Nephron progenitor cell (in vitro differentiated cells): ENCODE data around the gene RGS12.

Experiments used
- DNase-seq: peaks from one replicate; pipeline ENCODE4 v3.0.0; 2021
- H3K27ac Mint-ChIP-seq: 2 replicates; pipeline ENCODE4 v1.8.0; 2021; ENCODE audit warnings: mild to moderate bottlenecking, moderate library complexity, mixed read lengths
- H3K27me3 Mint-ChIP-seq: 2 replicates; pipeline ENCODE4 v1.8.0; 2021; ENCODE audit warnings: mild to moderate bottlenecking, low read depth, mixed read lengths; ENCODE audit not compliant: poor library complexity
- H3K36me3 Mint-ChIP-seq: 2 replicates; pipeline ENCODE4 v1.8.0; 2021; ENCODE audit warnings: low read depth, mixed read lengths
- H3K4me1 Mint-ChIP-seq: 2 replicates; pipeline ENCODE4 v1.8.0; 2021; ENCODE audit warnings: mixed read lengths
- H3K4me3 Mint-ChIP-seq: 2 replicates; pipeline ENCODE4 v1.8.0; 2021; ENCODE audit warnings: mild to moderate bottlenecking, moderate library complexity, mixed read lengths
- H3K9me3 Mint-ChIP-seq: 2 replicates; pipeline ENCODE4 v1.8.0; 2021; ENCODE audit warnings: mild to moderate bottlenecking, moderate library complexity, mixed read lengths
- TF ChIP-seq, protein P1 (sequence below): fragments of 200-600 bp; sonication (generic); IDR thresholded peaks from 2 replicates; pipeline ENCODE4 v1.5.0; 2021; ENCODE audit warnings: antibody characterized with exemption

Gene RGS12

DNA sequence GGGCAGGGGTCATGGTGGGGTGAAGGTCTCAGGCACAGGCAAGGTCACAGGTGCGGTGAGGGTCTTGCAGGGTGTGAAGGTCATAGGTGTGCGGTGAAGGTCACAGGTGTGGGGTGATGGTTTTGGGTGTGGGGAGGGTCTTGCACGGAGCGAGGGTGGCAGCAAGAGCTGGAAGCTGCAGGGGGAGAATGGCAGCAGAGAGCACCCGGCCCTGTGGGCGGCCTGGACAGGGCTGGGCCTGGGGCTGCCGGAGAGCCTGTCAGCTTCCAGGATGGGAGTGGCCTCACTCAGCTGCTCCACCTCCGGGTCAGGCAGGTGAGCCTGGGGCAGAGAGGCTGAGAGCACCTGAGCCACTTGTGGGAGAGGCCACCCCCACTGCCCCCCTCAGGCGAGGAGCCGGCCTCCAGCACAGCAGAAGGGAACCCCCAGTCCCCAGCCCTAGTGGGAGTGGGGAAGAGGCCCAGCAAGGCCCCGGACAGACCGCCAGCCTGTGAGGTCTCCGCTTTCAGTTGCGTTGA lies 42.3 kb upstream of the RGS12 start:
- peak overlapping the region; percentile 85 for H3K27ac Mint-ChIP-seq
- TF ChIP-seq, protein P1, sequence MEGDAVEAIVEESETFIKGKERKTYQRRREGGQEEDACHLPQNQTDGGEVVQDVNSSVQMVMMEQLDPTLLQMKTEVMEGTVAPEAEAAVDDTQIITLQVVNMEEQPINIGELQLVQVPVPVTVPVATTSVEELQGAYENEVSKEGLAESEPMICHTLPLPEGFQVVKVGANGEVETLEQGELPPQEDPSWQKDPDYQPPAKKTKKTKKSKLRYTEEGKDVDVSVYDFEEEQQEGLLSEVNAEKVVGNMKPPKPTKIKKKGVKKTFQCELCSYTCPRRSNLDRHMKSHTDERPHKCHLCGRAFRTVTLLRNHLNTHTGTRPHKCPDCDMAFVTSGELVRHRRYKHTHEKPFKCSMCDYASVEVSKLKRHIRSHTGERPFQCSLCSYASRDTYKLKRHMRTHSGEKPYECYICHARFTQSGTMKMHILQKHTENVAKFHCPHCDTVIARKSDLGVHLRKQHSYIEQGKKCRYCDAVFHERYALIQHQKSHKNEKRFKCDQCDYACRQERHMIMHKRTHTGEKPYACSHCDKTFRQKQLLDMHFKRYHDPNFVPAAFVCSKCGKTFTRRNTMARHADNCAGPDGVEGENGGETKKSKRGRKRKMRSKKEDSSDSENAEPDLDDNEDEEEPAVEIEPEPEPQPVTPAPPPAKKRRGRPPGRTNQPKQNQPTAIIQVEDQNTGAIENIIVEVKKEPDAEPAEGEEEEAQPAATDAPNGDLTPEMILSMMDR = no peak
- peaks cover 4% of the 10 kb centered on the region for H3K4me1 Mint-ChIP-seq
- H3K36me3 Mint-ChIP-seq = no peaks in the 10 kb centered on the region
- H3K27me3 Mint-ChIP-seq = no peaks in the 10 kb centered on the region
- no peaks in the 10 kb centered on the region for H3K9me3 Mint-ChIP-seq
- no peak for DNase-seq
- H3K4me3 Mint-ChIP-seq = no peak overlapping the region

DNA sequence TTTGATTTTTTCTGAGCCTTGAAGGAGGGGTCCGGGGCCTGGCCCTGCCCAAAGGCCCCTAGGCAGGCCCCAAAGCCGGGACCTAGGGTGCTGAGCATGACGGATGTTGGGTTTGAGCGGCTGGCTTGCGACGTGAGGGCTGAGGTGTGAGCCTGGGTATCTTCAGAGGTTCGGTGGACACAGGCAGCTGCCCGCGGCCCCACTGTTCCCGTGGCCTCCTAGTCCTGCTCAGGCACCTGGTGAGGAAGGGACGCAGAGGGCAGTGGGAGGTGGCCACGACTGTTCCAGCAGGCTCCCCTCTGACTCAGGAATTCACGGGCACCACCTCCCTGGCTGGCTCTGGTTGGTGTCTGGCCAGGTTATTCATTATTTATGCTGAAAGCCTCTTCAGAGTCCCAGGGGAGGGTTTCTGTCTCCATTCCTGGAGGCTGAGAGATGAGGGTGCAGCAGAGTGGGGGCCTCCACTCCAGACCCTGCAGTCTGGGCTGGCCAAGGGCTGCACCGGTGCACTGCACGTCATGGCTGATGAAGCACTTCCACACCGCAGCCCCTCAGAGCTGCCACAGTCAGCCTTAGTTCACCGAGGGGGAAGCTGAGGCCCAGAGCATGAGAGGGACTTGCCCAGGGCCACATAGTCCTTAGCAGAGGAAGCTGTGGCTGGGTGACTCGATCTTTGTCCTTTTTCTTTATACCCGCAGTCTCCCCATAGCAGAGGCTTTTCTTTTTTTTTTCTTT lies 41.7 kb upstream of the RGS12 start:
- peaks cover 4% of the 10 kb centered on the region for H3K4me1 Mint-ChIP-seq
- TF ChIP-seq, protein P1 = no peak
- no peaks in the 10 kb centered on the region for H3K36me3 Mint-ChIP-seq
- H3K27me3 Mint-ChIP-seq = no peaks in the 10 kb centered on the region
- H3K4me3 Mint-ChIP-seq = no peak overlapping the region
- no peaks in the 10 kb centered on the region for H3K9me3 Mint-ChIP-seq
- DNase-seq = no peak
- H3K27ac Mint-ChIP-seq = no peak overlapping the region

DNA sequence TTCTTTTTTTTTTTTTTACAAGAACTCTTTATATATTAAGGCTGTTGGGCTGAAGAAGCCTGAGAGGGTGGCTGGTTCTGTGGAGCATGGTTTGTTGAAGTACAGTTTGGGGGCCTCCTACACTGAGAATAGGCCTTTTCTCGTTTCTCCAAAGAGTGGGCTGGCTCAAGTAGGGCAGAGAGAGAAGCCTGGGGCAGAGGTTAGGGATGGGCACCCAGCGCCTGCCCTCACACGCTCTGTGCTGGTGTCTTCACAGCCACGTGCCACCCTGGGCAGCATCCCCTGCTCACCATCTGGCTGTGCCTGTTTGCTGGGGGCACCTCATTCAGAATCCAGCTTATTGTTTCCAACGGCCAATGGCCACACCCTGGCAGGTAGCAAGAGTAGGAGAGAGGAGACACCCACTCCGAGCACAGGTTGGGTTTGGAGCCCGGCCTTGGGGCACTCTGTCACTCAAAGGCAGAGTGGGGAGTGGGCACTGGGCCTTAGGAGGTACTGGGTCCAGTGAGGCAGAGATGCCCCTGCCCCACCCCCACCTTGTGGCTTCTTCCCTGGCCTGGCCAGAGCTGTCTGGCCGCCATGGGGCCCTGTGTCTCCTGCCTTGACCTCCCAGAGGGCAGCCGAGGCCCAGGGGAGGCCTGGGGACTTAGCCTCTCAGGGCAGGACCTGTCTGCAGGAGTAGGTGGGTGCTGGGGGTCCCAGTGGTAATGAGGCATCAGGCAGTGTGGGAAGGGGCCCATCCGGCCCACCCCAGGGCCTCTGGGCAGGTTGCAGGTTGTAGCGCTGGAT lies 40.9 kb upstream of the RGS12 start:
- DNase-seq = peak; percentile 1
- Mint-ChIP-seq H3K27me3 (no peaks in the 10 kb centered on the region), H3K4me3 (no peak overlapping the region), H3K36me3 (no peaks in the 10 kb centered on the region), H3K27ac (no peak overlapping the region), H3K4me1 (peaks cover 4% of the 10 kb centered on the region), H3K9me3 (no peaks in the 10 kb centered on the region)
- TF ChIP-seq, protein P1 = no peak

DNA sequence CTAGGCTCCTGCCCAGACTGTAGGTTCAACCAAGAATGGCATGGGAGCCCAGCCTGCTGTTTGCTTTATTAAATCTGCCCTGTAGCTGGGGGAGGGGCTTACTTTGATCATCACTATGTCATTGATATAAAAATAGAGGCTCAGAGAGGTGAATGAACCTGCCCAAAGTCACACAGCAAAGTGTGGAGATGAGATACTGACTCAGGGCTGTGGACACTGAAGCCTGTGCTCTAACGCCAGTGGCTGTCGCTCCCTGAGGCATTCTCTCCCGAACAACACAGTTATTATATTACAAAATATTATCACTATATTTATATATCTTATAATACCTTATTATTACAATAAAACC lies 40.4 kb upstream of the RGS12 start:
- TF ChIP-seq, protein P1 = no peak
- no peak for DNase-seq
- no peak overlapping the region for H3K4me3 Mint-ChIP-seq
- H3K27ac Mint-ChIP-seq = no peak overlapping the region
- peaks cover 4% of the 10 kb centered on the region for H3K4me1 Mint-ChIP-seq
- H3K9me3 Mint-ChIP-seq = no peaks in the 10 kb centered on the region
- no peaks in the 10 kb centered on the region for H3K27me3 Mint-ChIP-seq
- H3K36me3 Mint-ChIP-seq = no peaks in the 10 kb centered on the region

DNA sequence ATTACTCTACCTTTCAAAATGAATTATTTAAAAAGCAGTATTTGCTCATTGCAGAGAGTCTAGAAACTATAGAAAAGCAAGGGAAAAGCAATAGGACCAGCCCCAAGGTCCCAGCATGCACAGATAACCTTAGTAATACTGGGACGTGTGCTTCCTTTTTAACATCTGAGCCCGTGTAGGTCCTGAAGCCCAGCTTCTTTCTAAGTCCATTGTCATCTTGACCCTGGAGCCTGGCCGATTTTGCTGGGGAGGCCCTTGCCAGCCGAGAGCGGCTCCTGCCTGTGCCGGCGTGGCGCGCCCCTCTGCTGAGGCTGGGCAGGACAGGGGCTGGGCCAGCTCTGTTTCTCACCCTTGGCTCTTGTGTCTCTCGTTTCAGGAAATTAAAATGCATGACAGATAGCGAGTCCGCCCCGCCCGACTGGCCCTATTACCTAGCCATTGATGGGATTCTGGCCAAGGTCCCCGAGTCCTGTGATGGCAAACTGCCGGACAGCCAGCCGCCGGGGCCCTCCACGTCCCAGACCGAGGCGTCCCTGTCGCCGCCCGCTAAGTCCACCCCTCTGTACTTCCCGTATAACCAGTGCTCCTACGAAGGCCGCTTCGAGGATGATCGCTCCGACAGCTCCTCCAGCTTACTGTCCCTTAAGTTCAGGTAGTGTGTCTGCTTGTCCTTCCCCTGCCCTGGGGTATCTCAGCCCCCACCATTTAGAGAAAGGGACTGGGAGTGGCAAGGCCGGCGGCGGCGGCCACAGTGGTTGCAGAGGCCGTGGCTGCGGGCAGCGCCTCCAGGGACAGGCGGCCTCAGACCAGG lies 39.8 kb upstream of the RGS12 start:
- peak; percentile 3 for DNase-seq
- H3K36me3 Mint-ChIP-seq = no peaks in the 10 kb centered on the region
- peaks cover 4% of the 10 kb centered on the region for H3K4me1 Mint-ChIP-seq
- no peak overlapping the region for H3K4me3 Mint-ChIP-seq
- H3K9me3 Mint-ChIP-seq = no peaks in the 10 kb centered on the region
- H3K27me3 Mint-ChIP-seq = no peaks in the 10 kb centered on the region
- TF ChIP-seq, protein P1 = no peak
- no peak overlapping the region for H3K27ac Mint-ChIP-seq
